Measurements from ENCODE around the gene UBE2G1.

The UBE2G1 gene

DNA sequence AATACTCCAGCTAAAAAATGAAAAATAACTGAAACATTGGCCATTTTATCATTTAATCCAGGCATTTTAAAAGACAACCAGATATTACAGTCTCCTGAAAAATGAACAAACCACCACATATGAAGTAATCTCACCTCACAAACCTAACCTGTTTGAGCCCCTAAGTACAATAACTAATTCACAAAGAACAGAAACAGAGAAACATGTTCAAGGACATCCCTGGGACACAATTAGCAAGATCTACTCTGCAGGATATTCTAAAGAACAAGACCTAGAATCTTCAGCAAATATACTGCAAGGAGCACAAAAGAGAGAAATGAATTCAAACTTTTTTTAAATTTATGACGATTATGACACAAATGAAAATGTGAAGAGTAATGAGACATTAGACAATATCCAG, 51.9 kb downstream of the UBE2G1 start:
- no peak overlapping the region for H3K4me3 ChIP-seq (ENCODE audit: control insufficient read depth in 1 of 7, extremely low read depth in 1 of 7, insufficient read depth in 4 of 7, low read depth in 2 of 7, low read length in 6 of 7)
- DNase-seq: no peak
- ChIA-PET CTCF (interaction anchor here (0.9 kb wide), 1 partner anchor 11 kb away, joined by 3 read pairs; no protein-coding TSS in a partner anchor), POLR2A (no interaction called here)
- H3K4me1 ChIP-seq (ENCODE audit: control extremely low read depth in 1 of 4, control insufficient read depth in 4 of 4, insufficient read depth in 4 of 4, low read length in 3 of 4): no peaks in the 10 kb centered on the region
- H3K27ac ChIP-seq (ENCODE audit: insufficient read depth in 1 of 2, low read depth in 1 of 2, low read length in 2 of 2, poor library complexity in 1 of 2, severe bottlenecking in 2 of 2): no peak overlapping the region
- H3K9me3 ChIP-seq (ENCODE audit: control extremely low read depth in 1 of 5, control insufficient read depth in 4 of 5, insufficient read depth in 2 of 5, low read depth in 1 of 5, low read length in 4 of 5): no peaks in the 10 kb centered on the region
- no CpG with 5 or more reads among the region's 1 CpG for WGBS (ENCODE audit: insufficient coverage)
- no peaks in the 10 kb centered on the region for H3K27me3 ChIP-seq (replicated peaks in 2 of 5; ENCODE audit: control insufficient read depth in 4 of 5, insufficient read depth in 5 of 5, low read length in 4 of 5)
- H3K36me3 ChIP-seq (ENCODE audit: control insufficient read depth in 4 of 4, insufficient read depth in 4 of 4, low read length in 3 of 4): no peaks in the 10 kb centered on the region

DNA sequence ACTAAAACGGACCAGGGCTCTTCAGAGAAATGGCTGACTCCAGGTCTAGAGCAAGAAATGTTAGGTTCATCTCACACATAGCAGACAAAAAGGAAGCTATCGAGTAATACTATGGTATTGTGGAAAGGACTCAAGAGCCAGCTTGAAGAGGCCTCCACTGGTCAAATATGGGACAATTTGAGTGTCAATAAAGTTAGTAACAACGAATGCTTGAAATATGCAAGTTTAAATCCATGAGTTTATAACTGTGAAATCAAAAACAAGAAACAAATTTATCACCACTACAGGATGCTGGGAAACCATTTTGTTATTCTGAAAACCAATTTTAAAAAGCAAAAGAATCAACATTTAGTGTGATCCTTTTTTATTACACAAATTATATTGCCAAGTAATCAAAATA, 52.3 kb downstream of the UBE2G1 start:
- no peaks in the 10 kb centered on the region for H3K9me3 ChIP-seq (ENCODE audit: control extremely low read depth in 1 of 5, control insufficient read depth in 4 of 5, insufficient read depth in 2 of 5, low read depth in 1 of 5, low read length in 4 of 5)
- no peaks in the 10 kb centered on the region for H3K4me1 ChIP-seq (ENCODE audit: control extremely low read depth in 1 of 4, control insufficient read depth in 4 of 4, insufficient read depth in 4 of 4, low read length in 3 of 4)
- H3K27me3 ChIP-seq (replicated peaks in 2 of 5; ENCODE audit: control insufficient read depth in 4 of 5, insufficient read depth in 5 of 5, low read length in 4 of 5): no peaks in the 10 kb centered on the region
- WGBS (ENCODE audit: insufficient coverage): 100% methylated on average over 1 of the region's 3 CpGs
- POLR2A ChIA-PET: no interaction called here
- CTCF ChIA-PET: interaction anchor here (0.9 kb wide), 1 partner anchor 10 kb away, joined by 3 read pairs; no protein-coding TSS in a partner anchor
- no peaks in the 10 kb centered on the region for H3K36me3 ChIP-seq (ENCODE audit: control insufficient read depth in 4 of 4, insufficient read depth in 4 of 4, low read length in 3 of 4)
- no peak overlapping the region for H3K4me3 ChIP-seq (ENCODE audit: control insufficient read depth in 1 of 7, extremely low read depth in 1 of 7, insufficient read depth in 4 of 7, low read depth in 2 of 7, low read length in 6 of 7)
- H3K27ac ChIP-seq (ENCODE audit: insufficient read depth in 1 of 2, low read depth in 1 of 2, low read length in 2 of 2, poor library complexity in 1 of 2, severe bottlenecking in 2 of 2): no peak overlapping the region
- no peak for DNase-seq

GRCh38 chr17:4313221-4314114, 53.0 kb downstream of the UBE2G1 start:
- Histone ChIP-seq H3K27ac (ENCODE audit: insufficient read depth in 1 of 2, low read depth in 1 of 2, low read length in 2 of 2, poor library complexity in 1 of 2, severe bottlenecking in 2 of 2) (no peak overlapping the region), H3K36me3 (ENCODE audit: control insufficient read depth in 4 of 4, insufficient read depth in 4 of 4, low read length in 3 of 4) (no peaks in the 10 kb centered on the region), H3K4me1 (ENCODE audit: control extremely low read depth in 1 of 4, control insufficient read depth in 4 of 4, insufficient read depth in 4 of 4, low read length in 3 of 4) (no peaks in the 10 kb centered on the region), H3K9me3 (ENCODE audit: control extremely low read depth in 1 of 5, control insufficient read depth in 4 of 5, insufficient read depth in 2 of 5, low read depth in 1 of 5, low read length in 4 of 5) (no peaks in the 10 kb centered on the region), H3K4me3 (ENCODE audit: control insufficient read depth in 1 of 7, extremely low read depth in 1 of 7, insufficient read depth in 4 of 7, low read depth in 2 of 7, low read length in 6 of 7) (no peak overlapping the region), H3K27me3 (replicated peaks in 2 of 5; ENCODE audit: control insufficient read depth in 4 of 5, insufficient read depth in 5 of 5, low read length in 4 of 5) (no peaks in the 10 kb centered on the region)
- ChIA-PET CTCF (interaction anchor here (0.9 to 1.2 kb wide), 2 partner anchors 9 to 10 kb away, joined by 3 read pairs; no protein-coding TSS in a partner anchor), POLR2A (no interaction called here)
- no CpG with 5 or more reads among the region's 7 CpGs for WGBS (ENCODE audit: insufficient coverage)
- DNase-seq: no peak

- WGBS (ENCODE audit: insufficient coverage): 98% methylated on average over 6 of the region's 6 CpGs
- Histone ChIP-seq H3K9me3 (ENCODE audit: control extremely low read depth in 1 of 5, control insufficient read depth in 4 of 5, insufficient read depth in 2 of 5, low read depth in 1 of 5, low read length in 4 of 5) (no peaks in the 10 kb centered on the region), H3K4me3 (ENCODE audit: control insufficient read depth in 1 of 7, extremely low read depth in 1 of 7, insufficient read depth in 4 of 7, low read depth in 2 of 7, low read length in 6 of 7) (no peak overlapping the region), H3K36me3 (ENCODE audit: control insufficient read depth in 4 of 4, insufficient read depth in 4 of 4, low read length in 3 of 4) (peaks cover 3 to 8% (median 6%) of the 10 kb centered on the region in 4 experiments), H3K4me1 (ENCODE audit: control extremely low read depth in 1 of 4, control insufficient read depth in 4 of 4, insufficient read depth in 4 of 4, low read length in 3 of 4) (no peaks in the 10 kb centered on the region), H3K27ac (ENCODE audit: insufficient read depth in 1 of 2, low read depth in 1 of 2, low read length in 2 of 2, poor library complexity in 1 of 2, severe bottlenecking in 2 of 2) (no peak overlapping the region), H3K27me3 (replicated peaks in 2 of 5; ENCODE audit: control insufficient read depth in 4 of 5, insufficient read depth in 5 of 5, low read length in 4 of 5) (no peaks in the 10 kb centered on the region)
- ChIA-PET CTCF (no interaction called here), POLR2A (no interaction called here)
- DNase-seq: no peak
These were observed 56.0 kb downstream of the UBE2G1 start for GRCh38 chr17:4310354-4311060.

GRCh38 chr17:4309897-4310296, 56.6 kb downstream of the UBE2G1 start:
- ChIA-PET CTCF (no interaction called here), POLR2A (no interaction called here)
- WGBS (ENCODE audit: insufficient coverage): no CpG with 5 or more reads among the region's 1 CpG

DNA sequence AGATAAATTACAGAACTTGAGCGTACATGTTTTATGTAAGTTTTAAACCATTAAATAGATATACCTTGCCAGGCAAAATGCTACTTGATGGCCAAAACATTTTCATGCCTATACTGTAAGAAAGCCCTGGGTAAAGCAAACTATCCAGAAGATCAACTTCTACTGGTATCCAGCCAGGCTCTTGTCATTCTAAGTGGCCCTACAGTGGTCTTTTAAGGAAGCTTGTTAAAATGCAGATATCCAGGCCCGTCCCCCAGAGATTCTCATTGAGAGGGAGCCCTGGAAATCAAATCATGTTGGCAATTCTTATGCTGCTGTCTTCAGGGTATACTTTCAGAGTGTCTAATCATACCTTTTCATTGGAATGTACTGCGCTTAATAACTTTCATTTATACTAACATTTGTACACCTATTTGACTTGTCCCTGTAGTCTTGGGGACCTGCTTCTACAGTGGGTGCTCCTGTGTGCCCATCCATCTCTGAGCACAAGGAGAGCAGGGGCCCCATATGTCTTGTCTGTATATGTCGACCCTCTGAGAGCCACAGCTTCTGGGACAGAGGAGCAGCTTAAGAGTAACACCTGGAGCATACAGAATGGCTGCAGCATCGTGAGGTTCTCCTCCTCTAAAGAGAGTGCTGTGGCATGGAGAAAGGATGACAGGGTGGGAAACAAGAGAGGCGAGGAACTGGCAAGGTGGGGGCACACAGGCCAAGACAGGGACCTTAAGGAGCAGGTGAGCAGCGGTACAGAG, 59.1 kb downstream of the UBE2G1 start:
- no peak overlapping the region for H3K4me3 ChIP-seq (ENCODE audit: control insufficient read depth in 1 of 7, extremely low read depth in 1 of 7, insufficient read depth in 4 of 7, low read depth in 2 of 7, low read length in 6 of 7)
- H3K27ac ChIP-seq (ENCODE audit: insufficient read depth in 1 of 2, low read depth in 1 of 2, low read length in 2 of 2, poor library complexity in 1 of 2, severe bottlenecking in 2 of 2): no peak overlapping the region
- 96% methylated on average over 6 of the region's 7 CpGs for WGBS (ENCODE audit: insufficient coverage)
- peaks cover 8 to 20% (median 13%) of the 10 kb centered on the region in 4 experiments for H3K36me3 ChIP-seq (ENCODE audit: control insufficient read depth in 4 of 4, insufficient read depth in 4 of 4, low read length in 3 of 4)
- ChIA-PET CTCF (interaction anchor here (1.4 to 3.6 kb wide), 4 partner anchors 10 to 92 kb away, joined by 3 to 12 read pairs (median 6); no protein-coding TSS in a partner anchor), POLR2A (interaction anchor here (1.3 kb wide), 1 partner anchor 12 kb away, joined by 3 read pairs; no protein-coding TSS in a partner anchor)
- H3K4me1 ChIP-seq (ENCODE audit: control extremely low read depth in 1 of 4, control insufficient read depth in 4 of 4, insufficient read depth in 4 of 4, low read length in 3 of 4): no peaks in the 10 kb centered on the region
- H3K27me3 ChIP-seq (replicated peaks in 2 of 5; ENCODE audit: control insufficient read depth in 4 of 5, insufficient read depth in 5 of 5, low read length in 4 of 5): no peaks in the 10 kb centered on the region
- no peak for DNase-seq
- no peaks in the 10 kb centered on the region for H3K9me3 ChIP-seq (ENCODE audit: control extremely low read depth in 1 of 5, control insufficient read depth in 4 of 5, insufficient read depth in 2 of 5, low read depth in 1 of 5, low read length in 4 of 5)

More at GRCh38 chr17:4309897-4310296, 56.6 kb downstream of the UBE2G1 start:
- peaks cover 6 to 11% (median 8%) of the 10 kb centered on the region in 4 experiments for H3K36me3 ChIP-seq (ENCODE audit: control insufficient read depth in 4 of 4, insufficient read depth in 4 of 4, low read length in 3 of 4)
- H3K27me3 ChIP-seq (replicated peaks in 2 of 5; ENCODE audit: control insufficient read depth in 4 of 5, insufficient read depth in 5 of 5, low read length in 4 of 5): no peaks in the 10 kb centered on the region
- H3K4me1 ChIP-seq (ENCODE audit: control extremely low read depth in 1 of 4, control insufficient read depth in 4 of 4, insufficient read depth in 4 of 4, low read length in 3 of 4): no peaks in the 10 kb centered on the region
- H3K4me3 ChIP-seq (ENCODE audit: control insufficient read depth in 1 of 7, extremely low read depth in 1 of 7, insufficient read depth in 4 of 7, low read depth in 2 of 7, low read length in 6 of 7): no peak overlapping the region
- no peak overlapping the region for H3K27ac ChIP-seq (ENCODE audit: insufficient read depth in 1 of 2, low read depth in 1 of 2, low read length in 2 of 2, poor library complexity in 1 of 2, severe bottlenecking in 2 of 2)
- no peaks in the 10 kb centered on the region for H3K9me3 ChIP-seq (ENCODE audit: control extremely low read depth in 1 of 5, control insufficient read depth in 4 of 5, insufficient read depth in 2 of 5, low read depth in 1 of 5, low read length in 4 of 5)
- no peak for DNase-seq

All from common myeloid progenitor, CD34-positive (primary cell).